ENCODE results near the gene LILRB5.
A peak's percentile ranks its signal among the peaks of the same experiment; 100 is the strongest.
"Not testable (repeated sequence)": the region's sequence is repeated elsewhere in the genome, so short reads cannot be mapped to it uniquely, and the experiment has no call there.

The LILRB5 gene

GRCh38 chr19:54282686-54283470 is 25.8 kb upstream of the LILRB5 start:
- Histone ChIP-seq H3K9ac (peak overlapping the region; percentile 86), H3K4me1 (peaks cover 95% of the 10 kb centered on the region), H3K4me2 (peak overlapping the region; percentile 80), H3K4me3 (peak overlapping the region; percentile 62), H3K36me3 (no peaks in the 10 kb centered on the region), H3K27ac (peak overlapping the region; percentile 99), H3K9me3 (no peaks in the 10 kb centered on the region), H4K20me1 (no peaks in the 10 kb centered on the region), H3K27me3 (no peaks in the 10 kb centered on the region)
- TF ChIP-seq Cebpa-rat (IDR thresholded peaks at IDR 0.05), result no peak; the same call in 1 of the 2 replicates

GRCh38 chr19:54281729-54282075 is 24.6 kb upstream of the LILRB5 start:
- peak overlapping the region; percentile 99 for H3K27ac ChIP-seq
- not testable (repeated sequence) for H3K9me3 ChIP-seq, H4K20me1 ChIP-seq, H3K27me3 ChIP-seq, H3K36me3 ChIP-seq
- peak overlapping the region; percentile 86; the same call in 1 of the 2 replicates for H3K9ac ChIP-seq
- peaks cover 93% of the 10 kb centered on the region for H3K4me1 ChIP-seq
- H3K4me3 ChIP-seq, result peak overlapping the region; percentile 62; the same call in 1 of the 2 replicates
- H3K4me2 ChIP-seq, result peak overlapping the region; percentile 80

- Histone ChIP-seq H3K27ac (peak within 1 kb of the TSS; percentile 99), H4K20me1 (no peaks in the 10 kb centered on the region), H3K4me3 (peak within 1 kb of the TSS; percentile 62), H3K4me2 (peak within 1 kb of the TSS; percentile 80), H3K36me3 (no peaks in the 10 kb centered on the region), H3K9ac (peak within 1 kb of the TSS; percentile 86), H3K9me3 (no peaks in the 10 kb centered on the region), H3K4me1 (peaks cover 88% of the 10 kb centered on the region), H3K27me3 (no peaks in the 10 kb centered on the region)
- no peak for TF ChIP-seq Cebpa-rat (IDR thresholded peaks at IDR 0.05)
Observed at GRCh38 chr19:54281007-54281728, 24.1 kb upstream of the LILRB5 start, which contains the start of gene LILRB2. Gene LILRB2 (minus strand): TSS chr19:54281110. CDS start chr19:54280496, 614 bp downstream.

- not testable (repeated sequence) for H3K9me3 ChIP-seq, H4K20me1 ChIP-seq, H3K36me3 ChIP-seq, H3K27me3 ChIP-seq
- peak overlapping the region; percentile 99 for H3K27ac ChIP-seq
- peak overlapping the region; percentile 62 for H3K4me3 ChIP-seq
- H3K4me2 ChIP-seq, result peak overlapping the region; percentile 80
- peak overlapping the region; percentile 86 for H3K9ac ChIP-seq
- peaks cover 87% of the 10 kb centered on the region for H3K4me1 ChIP-seq
Observed at GRCh38 chr19:54280441-54280840, 23.4 kb upstream of the LILRB5 start.

- Histone ChIP-seq H3K27ac (peak overlapping the region; percentile 99), H3K4me2 (peak overlapping the region; percentile 80), H3K4me3 (peak overlapping the region; percentile 62), H3K9ac (peak overlapping the region; percentile 86), H3K4me1 (peaks cover 84% of the 10 kb centered on the region)
- H4K20me1 ChIP-seq, H3K9me3 ChIP-seq, H3K36me3 ChIP-seq, H3K27me3 ChIP-seq: not testable (repeated sequence)
Observed at GRCh38 chr19:54280025-54280424, 23.0 kb upstream of the LILRB5 start.

GRCh38 chr19:54279406-54279962 is 22.4 kb upstream of the LILRB5 start:
- Histone ChIP-seq H3K4me3 (peak overlapping the region; percentile 62; the same call in 1 of the 2 replicates), H3K27ac (peak overlapping the region; percentile 99), H3K36me3 (no peaks in the 10 kb centered on the region), H3K9ac (peak overlapping the region; percentile 86), H3K27me3 (no peaks in the 10 kb centered on the region), H3K9me3 (no peaks in the 10 kb centered on the region), H3K4me2 (peak overlapping the region; percentile 80), H3K4me1 (peaks cover 78% of the 10 kb centered on the region), H4K20me1 (no peaks in the 10 kb centered on the region)
- no peak for TF ChIP-seq Cebpa-rat (IDR thresholded peaks at IDR 0.05)

GRCh38 chr19:54278571-54279195 is 21.6 kb upstream of the LILRB5 start:
- Histone ChIP-seq H3K4me2 (peak overlapping the region; percentile 80), H3K4me1 (peaks cover 70% of the 10 kb centered on the region), H3K27ac (0 out of 2 replicates have a peak overlapping the region, but pooled peaks have one; percentile 19)
- not testable (repeated sequence) for H3K36me3 ChIP-seq, H3K27me3 ChIP-seq, H3K4me3 ChIP-seq, H4K20me1 ChIP-seq, H3K9ac ChIP-seq, H3K9me3 ChIP-seq

- Histone ChIP-seq H3K27ac (0 out of 2 replicates have a peak overlapping the region, but pooled peaks have one; percentile 9), H3K4me1 (peaks cover 64% of the 10 kb centered on the region), H3K4me2 (peak overlapping the region; percentile 40)
- H3K4me3 ChIP-seq, H3K27me3 ChIP-seq, H3K9ac ChIP-seq, H3K36me3 ChIP-seq, H4K20me1 ChIP-seq, H3K9me3 ChIP-seq: not testable (repeated sequence)
Observed at GRCh38 chr19:54278056-54278455, 21.0 kb upstream of the LILRB5 start.

GRCh38 chr19:54277111-54277615 is 20.1 kb upstream of the LILRB5 start:
- H3K9me3 ChIP-seq, H3K27ac ChIP-seq, H3K4me3 ChIP-seq, H4K20me1 ChIP-seq, H3K36me3 ChIP-seq, H3K27me3 ChIP-seq, H3K9ac ChIP-seq: not testable (repeated sequence)
- peak overlapping the region; percentile 42; the same call in 1 of the 2 replicates for H3K4me2 ChIP-seq
- H3K4me1 ChIP-seq, result peaks cover 64% of the 10 kb centered on the region

Measured in BLaER1 (cell line).